Stimulated activated naive CD4-positive, alpha-beta T cell treated with Interleukin-2 at 50 U/mL for 16 hours (primary cell): ENCODE data around the gene MARCKSL1.
"Not testable (repeated sequence)": the region's sequence is repeated elsewhere in the genome, so short reads cannot be mapped to it uniquely, and the experiment has no call there.

Experiments
- DNase-seq: peaks from one replicate; lab custom pipeline; 2025; lab: John Stamatoyannopoulos, UW

Gene MARCKSL1

DNA sequence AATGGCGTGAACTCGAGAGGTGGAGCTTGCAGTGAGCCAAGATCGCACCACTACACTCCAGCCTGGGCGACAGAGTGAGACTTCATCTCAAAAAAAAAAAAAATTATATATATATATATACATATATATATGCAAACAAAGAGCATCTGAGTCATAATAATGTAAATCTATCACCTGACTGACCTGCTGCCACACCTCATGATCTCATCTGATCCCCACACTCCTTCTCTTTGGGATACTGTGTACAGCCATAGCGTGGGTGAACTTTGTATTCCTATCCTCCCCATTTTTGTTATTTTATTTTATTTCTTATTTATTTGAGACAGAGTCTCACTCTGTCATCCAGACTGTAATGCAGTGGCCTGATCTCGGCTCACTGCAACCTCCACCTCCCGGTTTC, 46.8 kb downstream of the MARCKSL1 start:
- DNase-seq, result no peak

DNA sequence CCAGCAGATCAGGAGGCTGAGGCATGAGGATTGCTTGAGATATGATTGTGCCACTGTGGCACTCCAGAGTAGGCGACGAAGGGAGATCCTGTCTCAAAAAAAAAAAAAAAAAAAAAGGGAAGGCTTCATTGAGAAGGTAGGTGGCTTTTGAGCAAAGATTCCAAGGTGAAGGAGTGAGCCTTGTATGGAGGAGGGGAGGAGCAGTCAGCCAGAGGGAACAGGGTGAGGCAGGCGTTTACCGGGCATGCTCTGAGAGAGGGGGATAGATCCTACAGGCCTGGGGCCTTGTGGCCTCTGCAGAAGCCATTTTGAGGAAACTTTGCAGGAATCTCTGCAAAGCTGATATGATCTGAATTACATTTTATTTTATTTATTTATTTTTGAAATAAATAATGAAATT, 49.3 kb downstream of the MARCKSL1 start:
- no peak for DNase-seq

DNA sequence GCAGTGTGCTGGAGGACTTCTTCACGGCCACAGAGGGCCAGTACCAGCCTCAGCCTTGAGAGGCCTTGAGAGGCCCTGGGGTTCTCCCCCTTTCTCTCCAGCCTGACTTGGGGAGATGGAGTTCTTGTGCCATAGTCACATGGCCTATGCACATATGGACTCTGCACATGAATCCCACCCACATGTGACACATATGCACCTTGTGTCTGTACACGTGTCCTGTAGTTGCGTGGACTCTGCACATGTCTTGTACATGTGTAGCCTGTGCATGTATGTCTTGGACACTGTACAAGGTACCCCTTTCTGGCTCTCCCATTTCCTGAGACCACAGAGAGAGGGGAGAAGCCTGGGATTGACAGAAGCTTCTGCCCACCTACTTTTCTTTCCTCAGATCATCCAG, 50.4 kb downstream of the MARCKSL1 start:
- DNase-seq, result no peak

DNA sequence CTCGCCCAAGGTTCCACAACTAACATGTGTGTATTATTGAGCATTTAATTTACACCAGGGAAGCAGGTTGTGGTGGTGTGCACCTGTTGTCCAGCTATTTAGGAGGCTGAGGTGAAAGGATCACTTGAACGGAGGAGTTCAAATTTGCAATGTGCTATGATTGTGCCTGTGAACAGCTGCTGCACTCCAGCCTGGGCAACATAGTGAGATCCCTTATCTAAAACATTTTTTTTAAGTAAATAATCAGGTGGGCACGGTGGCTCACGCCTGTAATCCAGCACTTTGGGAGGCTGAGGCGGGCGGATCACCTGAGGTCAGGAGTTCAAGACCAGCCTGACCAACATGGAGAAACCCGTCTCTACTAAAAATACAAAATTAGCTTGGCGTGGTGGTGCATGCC, 51.3 kb downstream of the MARCKSL1 start:
- not testable (repeated sequence) for DNase-seq
